GM18873 (cell line): ENCODE measurements around the gene DYNLT2B.
"Not testable (repeated sequence)": the region's sequence is repeated elsewhere in the genome, so short reads cannot be mapped to it uniquely, and the experiment has no call there.

ENCODE experiments used
- ATAC-seq: cut with Tn5 transposase; IDR thresholded peaks from one replicate; pipeline ENCODE4 v1.9.1; 2021; ENCODE audit warnings: mild to moderate bottlenecking, moderate library complexity, moderate number of reproducible peaks; ENCODE audit not compliant: unreplicated experiment, low FRiP score

DYNLT2B gene

DNA sequence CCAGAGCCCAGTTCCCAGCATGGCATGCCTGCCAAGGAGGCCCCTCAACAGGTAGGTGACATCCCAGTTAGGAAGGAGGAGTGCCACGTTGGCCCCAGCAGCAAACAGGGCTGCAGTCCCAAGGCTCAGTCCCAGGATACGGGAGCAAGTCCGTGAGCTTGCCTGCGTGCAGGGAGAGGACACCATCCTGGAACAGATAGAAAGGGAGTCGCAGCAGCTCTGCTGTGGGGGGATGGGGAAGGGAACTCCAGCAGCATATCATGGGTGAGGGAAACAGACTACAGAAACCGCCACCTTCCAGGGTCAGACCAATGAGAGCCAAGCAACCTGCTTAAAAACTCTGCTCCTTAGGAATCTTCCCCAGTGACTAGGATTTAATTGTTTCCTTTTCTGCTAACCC, 9.4 kb upstream of the DYNLT2B start:
- no peak for ATAC-seq

DNA sequence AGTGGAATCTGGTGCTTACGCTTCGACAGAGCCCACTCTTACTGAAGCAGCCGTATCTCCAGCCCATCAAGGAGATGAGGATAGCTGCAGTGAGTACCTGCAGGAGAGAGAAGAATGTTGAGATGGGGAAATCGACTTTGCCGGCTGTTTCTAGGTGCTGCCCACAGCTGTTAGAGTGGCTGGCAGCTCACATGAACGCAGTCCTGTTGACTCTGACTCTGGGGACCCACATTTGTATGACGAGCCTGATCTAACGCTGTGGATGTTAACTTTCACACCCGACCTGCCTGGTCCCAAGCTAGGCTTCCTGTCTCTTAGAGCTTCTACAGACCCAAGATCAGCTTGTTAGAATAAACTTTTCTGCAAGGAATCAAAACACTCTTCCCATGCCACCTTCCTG, 8.9 kb upstream of the DYNLT2B start:
- no peak for ATAC-seq

DNA sequence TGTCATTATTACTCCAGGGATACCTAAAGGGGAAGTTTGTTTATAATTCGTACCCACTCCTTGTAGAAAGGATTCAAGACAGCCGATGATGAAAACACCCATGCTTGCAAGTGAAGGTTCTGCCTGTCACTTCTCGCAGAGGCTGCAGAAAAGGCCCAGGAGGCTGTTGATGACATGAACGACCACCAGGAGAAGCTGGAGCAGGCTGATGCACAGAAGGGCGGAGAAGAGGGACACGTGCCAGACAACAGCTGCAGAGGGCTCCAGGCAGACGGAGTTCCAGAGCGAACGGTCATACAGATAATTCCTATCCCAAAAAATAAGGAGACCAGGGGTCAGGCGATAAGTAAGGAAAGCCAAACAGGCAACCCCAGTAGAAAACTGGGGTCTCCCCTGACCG, 5.7 kb upstream of the DYNLT2B start:
- ATAC-seq, result no peak

DNA sequence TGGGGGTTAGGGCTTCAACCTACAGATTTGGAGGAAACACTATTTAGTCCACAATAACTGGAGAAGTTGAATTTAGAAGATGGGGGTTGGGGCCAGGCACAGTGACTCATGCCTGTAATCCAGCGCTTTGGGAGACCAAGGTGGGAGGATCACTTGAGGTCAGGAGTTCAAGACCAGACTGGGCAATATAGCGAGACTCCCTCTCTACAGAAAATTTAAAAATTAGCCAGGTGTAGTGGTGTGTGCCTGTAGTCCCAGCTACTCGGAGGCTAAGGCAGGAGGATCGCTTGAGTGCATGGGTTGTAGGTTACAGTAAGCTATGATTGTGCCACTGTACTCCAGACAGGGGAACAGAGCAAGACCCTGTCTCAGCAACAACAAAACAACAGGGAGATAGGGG, 5.0 kb upstream of the DYNLT2B start:
- ATAC-seq, result no peak

DNA sequence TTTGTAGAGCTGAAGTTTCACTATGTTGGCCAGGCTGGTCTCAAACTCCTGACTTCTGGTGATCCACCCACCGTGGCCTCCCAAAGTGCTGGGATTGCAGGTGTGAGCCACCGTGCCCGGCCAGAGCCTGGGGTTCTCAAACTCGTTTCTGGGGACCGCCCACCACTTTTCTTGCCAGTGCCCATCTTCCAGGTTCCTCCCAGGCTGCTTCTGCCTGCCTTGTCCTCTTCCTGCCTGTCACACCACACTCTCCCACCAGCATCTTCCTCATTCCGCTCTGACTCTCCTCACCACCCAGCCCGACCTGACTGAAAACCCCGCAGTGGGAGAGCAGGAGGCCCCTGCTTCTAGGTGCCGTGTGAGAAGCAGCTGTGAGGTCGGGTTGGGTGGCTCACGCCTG, 3.1 kb upstream of the DYNLT2B start:
- no peak for ATAC-seq

DNA sequence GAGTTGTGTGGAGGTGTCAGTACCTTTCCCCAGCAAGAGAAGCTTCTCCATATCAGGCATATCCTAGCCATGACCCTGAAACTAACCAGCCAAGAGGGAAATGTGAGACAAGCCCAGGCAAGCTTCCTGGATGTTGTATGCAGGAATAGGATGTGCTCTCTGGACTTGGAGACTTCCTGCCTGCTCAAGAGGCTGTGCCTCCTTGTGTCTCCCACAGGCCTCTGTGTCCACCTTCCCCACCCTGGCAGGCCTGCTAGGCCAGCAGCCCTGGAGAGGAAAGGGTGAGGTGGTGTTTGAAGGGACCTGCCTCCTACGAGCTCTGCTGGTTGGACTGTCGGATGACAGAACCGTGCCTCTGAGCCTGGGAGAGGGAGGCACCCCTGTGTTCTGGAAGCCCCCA, 2.1 kb upstream of the DYNLT2B start:
- ATAC-seq, result no peak

DNA sequence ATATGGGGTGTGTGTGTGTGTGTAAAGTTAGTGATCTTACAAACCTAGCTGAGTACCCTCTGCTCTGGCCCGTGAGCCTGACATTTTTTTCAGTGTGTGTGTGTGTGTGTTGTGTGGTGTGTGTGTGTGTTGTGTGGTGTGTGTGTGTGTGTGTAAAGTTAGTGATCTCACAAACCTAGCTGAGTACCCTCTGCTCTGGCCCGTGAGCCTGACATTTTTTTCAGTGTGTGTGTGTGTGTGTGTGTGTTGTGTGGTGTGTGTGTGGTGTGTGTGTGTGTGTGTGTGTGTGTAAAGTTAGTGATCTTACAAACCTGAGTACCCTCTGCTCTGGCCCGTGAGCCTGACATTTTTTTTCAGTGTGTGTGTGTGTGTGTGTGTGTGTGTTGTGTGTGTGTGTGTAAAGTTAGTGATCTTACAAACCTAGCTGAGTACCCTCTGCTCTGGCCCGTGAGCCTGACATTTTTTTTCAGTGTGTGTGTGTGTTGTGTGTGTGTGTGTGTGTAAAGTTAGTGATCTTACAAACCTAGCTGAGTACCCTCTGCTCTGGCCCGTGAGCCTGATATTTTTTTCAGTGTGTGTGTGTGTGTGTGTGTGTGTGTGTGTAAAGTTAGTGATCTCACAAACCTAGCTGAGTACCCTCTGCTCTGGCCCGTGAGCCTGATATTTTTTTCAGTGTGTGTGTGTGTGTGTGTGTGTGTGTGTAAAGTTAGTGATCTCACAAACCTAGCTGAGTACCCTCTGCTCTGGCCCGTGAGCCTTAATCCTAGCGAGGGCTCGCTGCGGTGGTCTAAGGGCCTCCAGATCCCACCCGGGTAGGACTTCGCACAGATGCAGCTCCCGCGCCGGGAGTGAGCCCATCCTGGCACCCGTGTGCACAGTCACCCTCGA, 997 bp downstream of the DYNLT2B start:
- not testable (repeated sequence) for ATAC-seq

DNA sequence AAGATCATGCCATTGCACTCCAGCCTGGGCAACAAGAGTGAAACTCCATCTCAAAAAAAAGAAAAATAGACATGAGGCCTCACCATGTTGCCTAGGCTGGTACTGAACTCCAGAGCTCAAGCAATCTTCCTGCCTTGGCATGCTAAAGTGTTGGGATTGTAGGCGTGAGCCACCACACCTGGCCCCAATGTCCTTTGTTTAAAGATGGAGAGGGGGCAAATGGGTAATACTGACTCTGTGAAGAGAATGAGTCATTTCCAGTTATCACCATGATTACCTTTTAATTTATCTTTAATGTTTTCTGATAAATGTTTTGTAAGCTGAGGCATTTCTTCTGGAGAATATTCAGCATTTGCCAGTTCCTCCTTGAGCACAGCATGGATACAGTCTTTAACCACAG, 2.2 kb downstream of the DYNLT2B start:
- ATAC-seq, result no peak

DNA sequence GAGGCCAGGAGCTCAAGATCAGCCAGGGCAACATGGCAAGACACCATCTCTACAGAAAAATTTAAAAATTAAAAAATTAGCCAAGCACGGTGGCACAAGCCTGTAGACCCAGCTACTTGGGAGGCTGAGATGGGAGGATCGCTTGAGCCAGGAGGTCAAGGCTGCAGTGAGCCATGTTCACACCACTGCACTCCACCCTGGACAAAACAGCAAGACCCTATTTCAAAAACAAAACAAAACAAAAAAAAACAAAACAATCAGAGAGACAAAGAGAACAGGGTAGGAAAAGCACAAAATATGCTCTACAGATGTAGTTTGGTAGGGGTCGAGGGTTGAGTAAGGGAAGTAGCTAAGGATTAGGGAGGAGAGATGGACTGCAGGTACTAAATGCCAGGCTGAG, 3.4 kb downstream of the DYNLT2B start:
- ATAC-seq, result no peak

DNA sequence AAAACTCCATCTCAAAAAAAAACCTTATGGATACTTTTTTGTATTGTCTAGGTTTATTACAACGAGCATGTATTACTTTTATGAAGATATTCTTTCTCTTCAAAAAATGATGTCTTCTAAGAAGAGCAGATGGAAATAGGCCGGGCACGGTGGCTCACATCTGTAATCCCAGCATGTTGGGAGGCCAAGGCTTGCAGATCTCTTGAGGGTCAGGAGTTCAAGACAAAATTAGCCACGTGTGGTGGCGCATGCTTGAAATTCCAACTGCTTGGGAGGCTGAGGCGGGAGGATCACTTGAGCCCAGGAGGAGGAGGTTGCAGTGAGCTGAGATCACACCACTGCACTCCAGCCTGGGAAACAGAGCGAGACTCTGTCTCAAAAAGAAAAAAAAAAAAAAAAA, 4.0 kb downstream of the DYNLT2B start:
- not testable (repeated sequence) for ATAC-seq

DNA sequence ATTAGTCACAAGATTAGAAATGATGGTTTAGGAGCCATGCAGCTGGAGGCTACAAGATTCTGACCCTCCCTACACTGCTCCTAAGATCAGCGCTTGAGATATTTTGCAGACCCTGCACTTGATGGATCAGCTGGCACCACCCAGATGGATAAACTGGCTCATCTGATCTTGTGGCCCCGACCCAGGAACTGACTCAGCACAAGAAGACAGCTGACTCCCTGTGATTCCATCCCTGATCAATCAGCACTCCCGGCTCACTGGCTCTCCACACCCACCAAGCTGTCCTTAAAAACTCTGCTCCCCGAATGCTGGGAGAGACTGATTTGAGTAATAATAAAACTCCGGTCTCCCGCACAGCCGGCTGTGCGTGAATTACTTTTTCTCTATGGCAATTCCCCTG, 15.1 kb downstream of the DYNLT2B start:
- not testable (repeated sequence) for ATAC-seq

DNA sequence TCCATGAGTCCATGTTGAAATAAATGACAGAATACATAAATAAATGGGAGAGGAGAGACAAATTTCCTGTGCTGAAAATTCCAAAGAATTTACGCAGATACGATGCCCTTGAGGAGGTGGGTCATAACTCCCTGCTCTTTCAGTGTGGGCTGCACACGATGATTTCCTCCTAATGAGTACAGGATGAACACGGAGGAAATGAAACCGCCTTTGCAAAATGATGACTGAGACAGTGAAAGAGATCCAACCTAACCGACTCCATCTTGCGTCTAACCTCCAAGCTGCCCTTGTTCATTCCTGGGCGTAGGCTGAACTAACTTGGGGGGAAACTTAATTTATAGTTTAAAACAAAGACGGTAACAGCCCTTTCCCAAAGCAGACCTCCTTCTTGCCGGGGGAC, 15.5 kb downstream of the DYNLT2B start:
- ATAC-seq, result not testable (repeated sequence)

DNA sequence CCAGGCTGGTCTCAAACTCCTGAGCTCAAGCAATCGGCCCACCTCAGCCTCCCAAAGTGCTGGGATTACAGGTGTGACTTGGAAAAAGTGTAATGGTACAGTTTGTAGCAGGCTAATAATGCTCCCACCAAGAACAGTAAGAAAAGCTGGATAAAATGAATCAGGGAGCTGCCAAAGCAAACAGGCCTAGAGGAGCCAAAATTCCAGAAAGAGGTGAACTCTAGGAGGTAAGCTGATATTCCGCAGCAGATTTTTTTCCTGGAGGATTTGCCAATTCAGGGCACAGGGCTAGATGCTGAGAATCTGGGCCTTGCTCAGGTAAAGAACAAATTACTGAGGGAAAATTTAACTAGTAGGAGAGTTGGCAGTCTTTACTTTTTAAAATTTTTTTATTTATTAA, 19.5 kb downstream of the DYNLT2B start:
- ATAC-seq, result no peak

DNA sequence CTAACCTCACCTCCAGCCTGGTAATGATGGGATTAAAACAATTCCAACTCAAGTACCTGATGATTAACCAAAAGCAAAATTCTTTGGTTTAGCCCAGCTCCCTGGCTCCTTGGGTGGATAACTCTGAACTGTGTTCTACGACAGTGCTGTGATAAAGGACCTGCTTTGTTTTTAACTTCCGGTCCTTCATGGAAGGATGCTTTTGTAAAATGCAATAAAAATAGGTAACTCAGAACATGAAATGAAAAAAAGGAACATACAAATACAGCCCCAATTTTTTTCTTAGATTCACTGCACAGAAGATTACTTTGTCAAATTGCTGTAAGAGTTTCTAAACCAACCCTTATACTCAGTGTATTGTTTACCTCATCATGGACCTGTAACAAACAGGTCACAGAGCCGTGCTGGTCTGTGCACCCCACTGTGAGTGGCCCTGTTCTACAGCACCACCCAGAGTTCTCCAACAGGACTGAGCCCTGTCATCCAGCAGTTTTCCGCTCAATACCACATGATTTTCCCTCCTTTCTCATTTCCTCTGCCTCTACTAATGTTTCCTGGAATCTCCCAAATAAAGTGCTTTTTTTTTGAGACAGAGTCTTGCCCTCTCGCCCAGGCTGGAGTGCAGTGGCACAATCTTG, 25.6 kb downstream of the DYNLT2B start:
- no peak for ATAC-seq

DNA sequence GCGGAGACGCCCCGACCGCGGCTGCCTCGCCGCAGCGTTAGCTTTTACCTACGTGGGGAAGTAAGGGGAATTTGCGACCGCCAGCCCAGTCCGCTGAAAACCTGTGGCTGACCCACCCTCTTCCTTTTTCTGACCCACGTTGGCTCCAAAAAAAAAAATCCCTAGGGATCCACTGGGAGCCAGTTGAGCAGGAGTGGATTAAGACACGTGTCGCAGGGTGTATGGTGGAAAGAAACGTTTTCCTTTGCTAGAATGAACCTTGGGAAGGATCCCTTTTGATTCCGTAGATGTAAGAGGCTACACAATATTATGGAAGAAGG, 29.9 kb downstream of the DYNLT2B start:
- no peak for ATAC-seq

DNA sequence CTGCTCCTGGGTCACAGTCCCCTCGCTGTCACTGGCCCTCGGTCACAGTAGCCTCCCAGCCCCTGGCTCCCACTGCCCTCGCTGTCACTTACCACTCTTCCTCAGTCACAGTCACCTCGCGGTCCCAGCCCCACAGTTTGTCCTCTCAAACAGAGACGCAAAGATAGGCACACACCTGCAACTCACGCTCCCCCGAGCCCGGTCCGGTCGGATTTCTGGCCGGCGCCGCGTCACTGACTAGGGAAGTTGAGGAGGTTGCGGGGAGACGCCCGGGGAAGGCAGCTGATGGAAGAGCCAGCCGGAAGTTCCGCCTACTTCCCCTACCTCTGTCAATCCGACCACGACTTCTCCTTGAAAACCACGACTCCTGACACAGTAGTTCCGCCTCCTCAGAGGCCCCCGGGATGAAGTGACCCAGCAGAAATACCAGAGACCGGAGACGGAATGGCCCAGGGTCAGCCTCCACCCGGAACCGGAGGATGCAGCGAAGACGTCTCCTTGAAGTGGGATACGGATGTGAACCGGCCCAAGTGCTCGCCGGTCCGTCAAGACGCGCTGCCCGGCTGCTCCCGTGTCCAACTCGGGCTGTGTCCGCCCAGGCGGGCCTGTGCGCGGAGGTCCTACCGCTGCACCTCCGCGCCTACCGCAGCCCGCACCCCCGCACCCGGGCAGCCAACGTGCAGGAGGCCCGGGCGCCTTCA, 30.4 kb downstream of the DYNLT2B start, which contains the start of gene PCYT1A:
Gene PCYT1A (minus strand): TSS at position 287 of the 701 bp plus-strand sequence. CDS start 17,195 bp downstream, outside the sequence.
- peak; percentile 56 for ATAC-seq

DNA sequence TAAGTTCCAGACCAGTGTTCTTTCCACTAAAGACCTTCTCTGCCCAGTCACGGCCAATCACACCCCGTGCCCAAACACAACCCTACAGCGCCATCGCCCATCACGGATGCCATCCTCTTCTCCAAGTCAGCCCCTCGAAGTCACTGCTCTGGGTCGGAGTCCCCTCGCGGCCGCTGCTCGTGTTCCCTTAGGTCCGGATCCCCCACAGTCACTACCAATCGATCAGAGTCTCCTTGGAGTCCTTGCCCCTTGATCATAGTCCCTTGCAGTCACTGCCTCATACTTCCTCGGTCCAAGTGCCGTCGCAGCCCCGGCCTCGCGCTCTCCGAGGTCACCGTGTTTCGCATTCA, 31.0 kb downstream of the DYNLT2B start:
- peak; percentile 6 for ATAC-seq

DNA sequence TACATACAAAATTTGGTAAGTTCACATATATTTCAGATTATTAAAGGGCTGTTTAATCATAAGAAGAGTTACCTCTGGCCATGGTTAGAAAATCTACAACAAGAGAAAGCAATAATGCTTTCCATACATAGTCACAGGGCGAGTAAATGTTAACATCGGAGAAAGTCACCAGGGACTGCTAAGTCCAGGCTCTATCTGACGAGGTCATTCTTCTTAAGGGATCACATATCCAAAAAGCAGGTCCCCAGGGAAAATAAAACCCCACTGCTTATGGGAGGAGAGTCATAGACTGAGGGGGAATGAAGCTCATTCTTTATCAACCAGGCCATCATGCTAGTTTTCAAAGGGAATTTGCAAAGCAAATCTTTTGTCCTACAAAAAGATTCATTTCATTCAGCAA, 33.6 kb downstream of the DYNLT2B start:
- no peak for ATAC-seq

DNA sequence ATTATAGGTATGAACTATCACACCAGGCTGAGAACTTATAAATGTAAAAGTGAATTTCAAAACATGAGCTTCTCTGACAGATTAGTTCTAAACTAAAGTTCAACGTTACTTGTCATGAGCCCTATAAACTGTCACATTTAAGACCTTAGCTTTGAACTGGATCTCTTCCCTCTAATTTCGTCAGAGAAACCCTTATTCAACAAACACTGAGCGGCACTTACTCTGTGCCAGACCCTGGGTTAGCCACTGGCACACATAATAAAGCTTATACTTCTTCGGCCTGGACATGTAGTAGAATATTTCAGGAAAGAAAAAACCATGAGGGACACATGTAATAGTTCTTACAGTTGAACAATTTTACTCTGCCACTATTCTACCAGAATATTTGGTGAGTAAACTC, 36.1 kb downstream of the DYNLT2B start:
- no peak for ATAC-seq

DNA sequence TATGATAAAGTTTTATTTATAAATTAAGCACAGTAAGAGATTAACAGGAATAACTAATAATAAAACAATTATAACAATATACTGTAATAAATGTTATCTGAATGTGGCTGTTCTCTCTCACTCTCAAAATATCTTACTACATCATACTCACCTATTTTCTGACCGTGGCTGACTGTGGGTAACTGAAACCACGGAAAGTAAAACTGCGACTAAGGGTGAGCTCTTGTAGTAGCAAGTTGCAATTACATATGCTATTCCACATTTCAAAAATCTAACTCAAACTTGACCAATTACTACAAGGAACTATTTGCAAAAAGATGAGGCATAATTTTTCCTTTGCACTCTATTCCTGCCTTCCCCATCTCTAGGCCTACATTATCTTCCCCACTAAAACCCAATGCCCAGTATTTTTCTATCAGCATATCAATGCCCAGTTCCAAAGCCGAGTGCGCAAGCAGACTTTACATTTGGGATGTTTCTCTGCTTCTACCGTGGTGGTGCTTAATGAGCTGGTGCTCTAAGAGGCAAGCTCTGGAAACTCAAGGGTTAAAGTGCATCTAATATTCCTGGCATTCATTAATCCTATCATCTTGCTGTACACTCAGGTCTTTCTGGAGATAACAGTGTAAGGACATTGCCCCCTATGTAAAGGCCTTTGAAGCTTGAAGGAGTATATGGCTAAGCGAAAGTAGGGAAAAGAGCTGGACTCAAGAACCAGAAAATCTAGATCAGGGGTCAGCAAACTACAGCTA, 37.2 kb downstream of the DYNLT2B start:
- no peak for ATAC-seq

DNA sequence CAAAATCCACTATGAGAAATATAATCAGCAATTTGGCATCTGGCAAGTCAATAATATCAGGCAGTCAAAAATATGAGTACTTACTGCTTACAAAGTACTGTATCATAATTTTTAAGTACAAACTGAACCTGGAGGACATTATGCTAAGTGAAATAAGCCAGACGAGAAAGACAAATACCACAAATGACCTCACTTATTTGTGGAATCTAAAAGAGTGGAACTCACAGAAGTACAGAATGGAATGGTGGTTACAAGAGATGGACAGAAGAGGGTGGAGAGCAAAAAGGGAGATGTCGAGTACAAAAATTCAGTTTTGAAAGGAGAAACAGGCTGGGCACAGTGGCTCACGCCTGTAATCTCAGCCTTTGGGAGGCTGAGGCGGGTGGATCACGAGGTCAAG, 42.9 kb downstream of the DYNLT2B start:
- ATAC-seq, result no peak
